Heart left ventricle (tissue), 16 donors: ENCODE results near the gene NFIA. TPM values are rescaled to one million over a fixed set of nuclear protein-coding genes. Genes with fewer than 3 reads are reported as not detected.
A peak's percentile ranks its signal among the peaks of the same experiment; 100 is the strongest.

Experiments
- ATAC-seq, 4 donors: fragments of 200-7000 bp; cut with Tn5 transposase; one replicate each; pipeline ENCODE4 v1.9.1; 2020 to 2022; ENCODE audit warnings: moderate library complexity in 4 of 4, mild to moderate bottlenecking in 3 of 4, moderate number of reproducible peaks in 1 of 4
- DNase-seq, 5 donors: peaks; one replicate each; pipeline ENCODE4 v3.0.0-alpha.2; 2020
- H3K27ac ChIP-seq, 12 donors: fragments of 200-600 bp; sonication (generic) in 4 of 12; one replicate each; pipeline versions ENCODE4 v1.5.0 to v1.8.0; 2016 to 2022; ENCODE audit warnings: mild to moderate bottlenecking in 2 of 12
- H3K27me3 ChIP-seq, 9 donors: fragments of 200-600 bp; sonication (generic) in 2 of 9; one replicate each; pipeline versions ENCODE4 v1.5.1 to v1.8.0; 2016 to 2022; ENCODE audit warnings: mild to moderate bottlenecking in 3 of 9
- H3K36me3 ChIP-seq, 9 donors: fragments of 200-600 bp; sonication (generic) in 2 of 9; one replicate each; pipeline versions ENCODE4 v1.5.0 to v1.8.0; 2018 to 2022; ENCODE audit warnings: mild to moderate bottlenecking in 2 of 9
- H3K4me1 ChIP-seq, 12 donors: fragments of 200-600 bp; sonication (generic) in 4 of 12; one replicate each; pipeline versions ENCODE4 v1.5.0 to v1.8.0; 2016 to 2022; ENCODE audit warnings: mild to moderate bottlenecking in 3 of 12
- H3K4me3 ChIP-seq, 12 donors: fragments of 200-600 bp; sonication (generic) in 4 of 12; one replicate each; pipeline versions ENCODE4 v1.5.0 to v1.8.0; 2017 to 2022; ENCODE audit warnings: mild to moderate bottlenecking in 9 of 12, moderate library complexity in 4 of 12
- H3K9me3 ChIP-seq, 12 donors: fragments of 200-600 bp; sonication (generic) in 4 of 12; one replicate each; pipeline versions ENCODE4 v1.5.0 to v1.8.0; 2016 to 2022; ENCODE audit warnings: mild to moderate bottlenecking in 1 of 12
- CTCF ChIP-seq, 12 donors: fragments of 200-600 bp; sonication (generic) in 4 of 12; IDR thresholded peaks; one replicate each; pipeline versions ENCODE4 v1.5.0 to v1.8.0; 2018 to 2022; ENCODE audit warnings: antibody characterized with exemption in 12 of 12, mild to moderate bottlenecking in 5 of 12
- POLR2A ChIP-seq, 2 donors: fragments of 450-650 bp; IDR thresholded peaks; one replicate each; pipeline ENCODE4 v1.6.1; 2017; ENCODE audit warnings: antibody characterized with exemption in 2 of 2, mild to moderate bottlenecking in 2 of 2, moderate library complexity in 2 of 2
- WGBS, 4 donors: extraction: QIAGEN DNeasy Blood & Tissue Kit in 2 of 4; methylation state at CpG; one replicate each; pipeline versions ENCODE4 v1.1.5 to v1.1.7; 2013 to 2018; 5-methylcytosine and 5-hydroxymethylcytosine counted together
- intact Hi-C, 10 donors: fragments of 100-400 bp; cut with DNase I; formaldehyde crosslinking; loops; one replicate each; pipeline versions ENCODE4 v1.11.1 to v1.14.2; 2022
- polyA plus RNA-seq, 2 donors: library from polyadenylated mRNA; stranded (reverse); fragments of 200-250 nt; gene quantifications; one replicate each; pipeline ENCODE4 v1.2.3, GENCODE V29; 2013
- total RNA-seq, 9 donors: library from RNA; depleted of rRNA in 2 of 9; stranded (reverse); fragments of >200 nt in 2 of 9; fragmentation: NEBNext Ultra II Directional in 3 of 9; extraction: Animal tissue kit (Norgen Biotek cat#: 25700) in 3 of 9; gene quantifications; one replicate each; pipeline versions ENCODE4 v1.1.0 to v1.2.4, GENCODE V29; 2016 to 2023
- donor health status: ischemic (EF 13 %, LVEDD 7.1; RV severe dilation, severe dysfunction).
- donor health status: healthy with polysubstance abuse.
- donor health status: DM: no; HTN: yes; CAD: no.
- donor health status: DM: no; HTN: no; CAD: no.
- donor health status: ischemic (EF 25% LVEDD 6.9; RV normal size, moderate dysfunction).
- donor health status: ischemic (EF 25% LVEDD 5.7; RV mildly dilated, moderate dysfunction).
- donor health status: healthy.
- donor health status: DM: yes; HTN: yes; CAD: no.
- donor health status: ischemic (EF 35%, LVEDD 5.7; RV mildly dilated, moderate dysfunction).
- donor health status: nonischemic (EF 11% LVEDD 7.7; RV severe dilation, severe dysfunction).
- donor health status: DM: yes; HTN: yes; CAD: no.
- donor health status: PGD.
- donor health status: ischemic (EF 29% LVEDD 5.4; RV normal size, mild dysfunction).
- donor health status: nonischemic (EF 23%, LVEDD 6.1; RV moderate dilation, normal function).

Gene NFIA
- total and polyA plus RNA-seq, 11 donors = 12.7 to 121 (median 96.5) TPM

GRCh38 chr1:61207416-61207815 lies 125.1 kb downstream of the NFIA start:
- intact Hi-C loops = no loop called here
- 71 to 94% (median 81%) methylated on average over 5 of the region's 5 CpGs for WGBS, 4 donors

GRCh38 chr1:61208172-61208571 lies 125.8 kb downstream of the NFIA start:
- Histone ChIP-seq H3K9me3 (peaks cover 0 to 4% (median 0%) of the 10 kb centered on the region in 12 donors), H3K4me1 (peaks cover 0 to 44% (median 19%) of the 10 kb centered on the region in 12 donors), H3K27me3 (no peaks in the 10 kb centered on the region), H3K27ac (peak overlapping the region in 2 of 12 donors; percentile 0 to 19), H3K4me3 (no peak overlapping the region), H3K36me3 (no peaks in the 10 kb centered on the region)
- ATAC-seq = no peak
- intact Hi-C loops = no loop called here
- no peak for TF ChIP-seq POLR2A (IDR thresholded peaks at IDR 0.05)
- TF ChIP-seq CTCF (IDR thresholded peaks at IDR 0.05) = no peak
- no peak for DNase-seq

More at GRCh38 chr1:61207416-61207815, 125.1 kb downstream of the NFIA start:
- Histone ChIP-seq H3K36me3 (no peaks in the 10 kb centered on the region), H3K4me1 (peaks cover 0 to 48% (median 21%) of the 10 kb centered on the region in 12 donors), H3K4me3 (no peak overlapping the region), H3K9me3 (peaks cover 0 to 4% (median 0%) of the 10 kb centered on the region in 12 donors), H3K27ac (no peak overlapping the region), H3K27me3 (no peaks in the 10 kb centered on the region)
- TF ChIP-seq CTCF (IDR thresholded peaks at IDR 0.05) = no peak
- ATAC-seq (no peak), DNase-seq (no peak)

- H3K9me3 ChIP-seq = peaks cover 0 to 4% (median 0%) of the 10 kb centered on the region in 12 donors
- TF ChIP-seq CTCF (IDR thresholded peaks at IDR 0.05) (no peak), POLR2A (IDR thresholded peaks at IDR 0.05) (no peak)
- no peak overlapping the region for H3K4me3 ChIP-seq
- intact Hi-C loops = no loop called here
- ATAC-seq (peak in 3 of 4 donors; percentile 33 to 49 (median 34)), DNase-seq (no peak)
- no peaks in the 10 kb centered on the region for H3K27me3 ChIP-seq
- 53 to 71% (median 57%) methylated on average over 2 of the region's 2 CpGs for WGBS, 4 donors
- H3K4me1 ChIP-seq = peaks cover 0 to 45% (median 19%) of the 10 kb centered on the region in 12 donors
- H3K27ac ChIP-seq = peak overlapping the region in 2 of 12 donors; percentile 0 to 19
- H3K36me3 ChIP-seq = no peaks in the 10 kb centered on the region
These were observed 126.5 kb downstream of the NFIA start for GRCh38 chr1:61208831-61209230.

GRCh38 chr1:61210435-61211154 lies 128.2 kb downstream of the NFIA start:
- TF ChIP-seq CTCF (IDR thresholded peaks at IDR 0.05) (peak in 3 of 12 donors; percentile 10 to 29 (median 27)), POLR2A (IDR thresholded peaks at IDR 0.05) (no peak)
- peaks cover 0 to 52% (median 31%) of the 10 kb centered on the region in 12 donors for H3K4me1 ChIP-seq
- no peak overlapping the region for H3K27ac ChIP-seq
- no peak for DNase-seq
- ATAC-seq = peak in 1 of 4 donors; percentile 31
- H3K9me3 ChIP-seq = peaks cover 0 to 4% (median 0%) of the 10 kb centered on the region in 12 donors
- no peaks in the 10 kb centered on the region for H3K27me3 ChIP-seq
- intact Hi-C loops = no loop called here
- WGBS, 4 donors = 78 to 88% (median 85%) methylated on average over 3 of the region's 3 CpGs
- H3K36me3 ChIP-seq = no peaks in the 10 kb centered on the region
- no peak overlapping the region for H3K4me3 ChIP-seq
